Urothelium cell line (cell line): ENCODE results near the gene MPO.

Experiments used
- DNase-seq: peaks from one replicate; pipeline ENCODE4 v3.0.0; 2011; ENCODE audit warnings: low spot score, mixed read lengths
- FAIRE-seq: peaks from 2 replicates; lab custom pipeline; 2011; peaks lifted over from hg19 to GRCh38; lab: Jason Lieb, UNC

Gene MPO

GRCh38 chr17:58307468-58308172 is 26.9 kb upstream of the MPO start:
- no peak for DNase-seq
- peak; percentile 85 for FAIRE-seq

- no peak for FAIRE-seq
- no peak for DNase-seq
Measured at GRCh38 chr17:58306131-58306951, 25.6 kb upstream of the MPO start.

- no peak for DNase-seq
- no peak for FAIRE-seq
Measured at GRCh38 chr17:58305626-58306025, 24.9 kb upstream of the MPO start.

- peak; percentile 63 for FAIRE-seq
Measured at GRCh38 chr17:58304750-58305486, 24.2 kb upstream of the MPO start.

GRCh38 chr17:58303971-58304749 is 23.4 kb upstream of the MPO start:
- FAIRE-seq (peak; percentile 97), DNase-seq (peak; percentile 91)

More at GRCh38 chr17:58304750-58305486, 24.2 kb upstream of the MPO start:
- DNase-seq: no peak

GRCh38 chr17:58302919-58303585 is 22.3 kb upstream of the MPO start:
- DNase-seq (no peak), FAIRE-seq (no peak)

GRCh38 chr17:58302171-58302918 is 21.6 kb upstream of the MPO start:
- DNase-seq (no peak), FAIRE-seq (no peak)

GRCh38 chr17:58301504-58302150 is 20.9 kb upstream of the MPO start:
- no peak for DNase-seq
- FAIRE-seq: peak; percentile 56

GRCh38 chr17:58300336-58300735 is 19.6 kb upstream of the MPO start:
- peak; percentile 23 for FAIRE-seq
- no peak for DNase-seq

- DNase-seq: no peak
- FAIRE-seq: no peak
Measured at GRCh38 chr17:58294034-58294433, 13.3 kb upstream of the MPO start.

- FAIRE-seq: peak; percentile 74
- DNase-seq: no peak
Measured at GRCh38 chr17:58291246-58291645, 10.5 kb upstream of the MPO start.

- DNase-seq (no peak), FAIRE-seq (no peak)
Measured at GRCh38 chr17:58289869-58290268, 9.1 kb upstream of the MPO start.

- no peak for FAIRE-seq
Measured at GRCh38 chr17:58285422-58285810, 4.7 kb upstream of the MPO start.

GRCh38 chr17:58284613-58285421 is 4.1 kb upstream of the MPO start:
- DNase-seq (no peak), FAIRE-seq (peak; percentile 77)

More at GRCh38 chr17:58285422-58285810, 4.7 kb upstream of the MPO start:
- DNase-seq: no peak

- no peak for DNase-seq
- peak; percentile 44 for FAIRE-seq
Measured at GRCh38 chr17:58283674-58284612, 3.2 kb upstream of the MPO start.

GRCh38 chr17:58282442-58282841 is 1.7 kb upstream of the MPO start:
- FAIRE-seq (no peak), DNase-seq (peak; percentile 6)

- DNase-seq (no peak), FAIRE-seq (no peak)
Measured at GRCh38 chr17:58281511-58282011, 826 bp upstream of the MPO start.
